Astrocyte of the spinal cord (primary cell): ENCODE data around the gene KLHL26.

Experiments used
- DNase-seq: peaks from one replicate; pipeline ENCODE4 v3.0.0; 2011; ENCODE audit warnings: low read depth, low spot score
- H3K4me3 ChIP-seq: 2 replicates; pipeline ENCODE4 v1.5.1; 2011; ENCODE audit warnings: low read depth, mild to moderate bottlenecking, low read length, moderate library complexity
- CTCF ChIP-seq: IDR thresholded peaks from 2 replicates; pipeline ENCODE4 v1.5.1; 2012; ENCODE audit warnings: low read depth, mild to moderate bottlenecking, low read length, inconsistent platforms
- in situ Hi-C: cut with HindIII; loops from 2 replicates; pipeline ENCODE4 v1.10.0; 2017; ENCODE audit warnings: low sequenced_read_pairs

Gene KLHL26

GRCh38 chr19:18644196-18645034 is 7.6 kb downstream of the KLHL26 start:
- TF ChIP-seq CTCF = no peak
- in situ Hi-C loops = no loop called here
- DNase-seq = no peak
- no peak overlapping the region for H3K4me3 ChIP-seq

- TF ChIP-seq CTCF = no peak
- no peak overlapping the region for H3K4me3 ChIP-seq
- in situ Hi-C loops = no loop called here
- DNase-seq = no peak
Measured at GRCh38 chr19:18645035-18645511, 8.2 kb downstream of the KLHL26 start.

GRCh38 chr19:18646535-18647370 is 9.9 kb downstream of the KLHL26 start:
- H3K4me3 ChIP-seq = no peak overlapping the region
- TF ChIP-seq CTCF = no peak
- in situ Hi-C loops = no loop called here
- DNase-seq = no peak

- DNase-seq = no peak
Measured at GRCh38 chr19:18647371-18647767, 10.5 kb downstream of the KLHL26 start.

GRCh38 chr19:18647807-18648206 is 11.0 kb downstream of the KLHL26 start:
- H3K4me3 ChIP-seq = no peak overlapping the region
- TF ChIP-seq CTCF = no peak
- no peak for DNase-seq
- in situ Hi-C loops = no loop called here

More at GRCh38 chr19:18647371-18647767, 10.5 kb downstream of the KLHL26 start:
- H3K4me3 ChIP-seq = no peak overlapping the region
- no peak for TF ChIP-seq CTCF
- in situ Hi-C loops = no loop called here

- no peak for DNase-seq
- TF ChIP-seq CTCF = no peak
- in situ Hi-C loops = no loop called here
- H3K4me3 ChIP-seq = no peak overlapping the region
Measured at GRCh38 chr19:18648973-18649315, 12.1 kb downstream of the KLHL26 start.
